ENCODE data around the gene SCO1.

The SCO1 gene

GRCh38 chr17:10640475-10640874 is 56.9 kb downstream of the SCO1 start:
- H3K27ac ChIP-seq (ENCODE audit: low read depth, low read length), result no peak overlapping the region
- peaks cover 11% of the 10 kb centered on the region for H3K36me3 ChIP-seq (ENCODE audit: control insufficient read depth, insufficient read depth, low read length)
- H3K9ac ChIP-seq (ENCODE audit: low read length), result no peak overlapping the region
- H3K27me3 ChIP-seq (ENCODE audit: control insufficient read depth, insufficient read depth, low read length), result no peaks in the 10 kb centered on the region
- no peak overlapping the region for H3K4me3 ChIP-seq (ENCODE audit: low read length)
- H3K4me1 ChIP-seq (ENCODE audit: control insufficient read depth, insufficient read depth, low read length), result no peaks in the 10 kb centered on the region

- no peak overlapping the region for H3K27ac ChIP-seq (ENCODE audit: low read depth, low read length)
- no peaks in the 10 kb centered on the region for H3K27me3 ChIP-seq (ENCODE audit: control insufficient read depth, insufficient read depth, low read length)
- no peak overlapping the region for H3K4me3 ChIP-seq (ENCODE audit: low read length)
- no peak overlapping the region for H3K9ac ChIP-seq (ENCODE audit: low read length)
- peaks cover 11% of the 10 kb centered on the region for H3K36me3 ChIP-seq (ENCODE audit: control insufficient read depth, insufficient read depth, low read length)
- H3K4me1 ChIP-seq (ENCODE audit: control insufficient read depth, insufficient read depth, low read length), result no peaks in the 10 kb centered on the region
These were observed 59.2 kb downstream of the SCO1 start for GRCh38 chr17:10638151-10638550.

GRCh38 chr17:10635290-10635689 is 62.0 kb downstream of the SCO1 start:
- peaks cover 8% of the 10 kb centered on the region for H3K36me3 ChIP-seq (ENCODE audit: control insufficient read depth, insufficient read depth, low read length)
- no peaks in the 10 kb centered on the region for H3K27me3 ChIP-seq (ENCODE audit: control insufficient read depth, insufficient read depth, low read length)
- no peak overlapping the region for H3K4me3 ChIP-seq (ENCODE audit: low read length)
- no peak overlapping the region for H3K27ac ChIP-seq (ENCODE audit: low read depth, low read length)
- no peak overlapping the region for H3K9ac ChIP-seq (ENCODE audit: low read length)
- H3K4me1 ChIP-seq (ENCODE audit: control insufficient read depth, insufficient read depth, low read length), result no peaks in the 10 kb centered on the region

GRCh38 chr17:10633738-10634379 is 63.5 kb downstream of the SCO1 start:
- H3K36me3 ChIP-seq (ENCODE audit: control insufficient read depth, insufficient read depth, low read length), result peaks cover 11% of the 10 kb centered on the region

GRCh38 chr17:10631701-10632100 is 65.6 kb downstream of the SCO1 start:
- no peak overlapping the region for H3K9ac ChIP-seq (ENCODE audit: low read length)
- no peaks in the 10 kb centered on the region for H3K4me1 ChIP-seq (ENCODE audit: control insufficient read depth, insufficient read depth, low read length)
- no peak overlapping the region for H3K4me3 ChIP-seq (ENCODE audit: low read length)
- H3K27ac ChIP-seq (ENCODE audit: low read depth, low read length), result no peak overlapping the region
- no peaks in the 10 kb centered on the region for H3K27me3 ChIP-seq (ENCODE audit: control insufficient read depth, insufficient read depth, low read length)
- peaks cover 6% of the 10 kb centered on the region for H3K36me3 ChIP-seq (ENCODE audit: control insufficient read depth, insufficient read depth, low read length)

More at GRCh38 chr17:10633738-10634379, 63.5 kb downstream of the SCO1 start:
- Histone ChIP-seq H3K4me1 (ENCODE audit: control insufficient read depth, insufficient read depth, low read length) (no peaks in the 10 kb centered on the region), H3K9ac (ENCODE audit: low read length) (no peak overlapping the region), H3K27ac (ENCODE audit: low read depth, low read length) (no peak overlapping the region), H3K4me3 (ENCODE audit: low read length) (no peak overlapping the region), H3K27me3 (ENCODE audit: control insufficient read depth, insufficient read depth, low read length) (no peaks in the 10 kb centered on the region)

GRCh38 chr17:10631048-10631700 is 66.2 kb downstream of the SCO1 start:
- no peak overlapping the region for H3K27ac ChIP-seq (ENCODE audit: low read depth, low read length)
- no peaks in the 10 kb centered on the region for H3K4me1 ChIP-seq (ENCODE audit: control insufficient read depth, insufficient read depth, low read length)
- H3K4me3 ChIP-seq (ENCODE audit: low read length), result no peak overlapping the region
- H3K36me3 ChIP-seq (ENCODE audit: control insufficient read depth, insufficient read depth, low read length), result peaks cover 6% of the 10 kb centered on the region
- no peaks in the 10 kb centered on the region for H3K27me3 ChIP-seq (ENCODE audit: control insufficient read depth, insufficient read depth, low read length)
- no peak overlapping the region for H3K9ac ChIP-seq (ENCODE audit: low read length)

- H3K27ac ChIP-seq (ENCODE audit: low read depth, low read length), result no peak overlapping the region
- H3K27me3 ChIP-seq (ENCODE audit: control insufficient read depth, insufficient read depth, low read length), result no peaks in the 10 kb centered on the region
- peaks cover 6% of the 10 kb centered on the region for H3K36me3 ChIP-seq (ENCODE audit: control insufficient read depth, insufficient read depth, low read length)
- no peaks in the 10 kb centered on the region for H3K4me1 ChIP-seq (ENCODE audit: control insufficient read depth, insufficient read depth, low read length)
- no peak overlapping the region for H3K4me3 ChIP-seq (ENCODE audit: low read length)
- H3K9ac ChIP-seq (ENCODE audit: low read length), result no peak overlapping the region
These were observed 67.6 kb downstream of the SCO1 start for GRCh38 chr17:10629706-10630105.

- no peak overlapping the region for H3K27ac ChIP-seq (ENCODE audit: low read depth, low read length)
- no peak overlapping the region for H3K9ac ChIP-seq (ENCODE audit: low read length)
- no peaks in the 10 kb centered on the region for H3K27me3 ChIP-seq (ENCODE audit: control insufficient read depth, insufficient read depth, low read length)
- H3K4me1 ChIP-seq (ENCODE audit: control insufficient read depth, insufficient read depth, low read length), result no peaks in the 10 kb centered on the region
- peaks cover 6% of the 10 kb centered on the region for H3K36me3 ChIP-seq (ENCODE audit: control insufficient read depth, insufficient read depth, low read length)
- H3K4me3 ChIP-seq (ENCODE audit: low read length), result no peak overlapping the region
These were observed 68.6 kb downstream of the SCO1 start for GRCh38 chr17:10628756-10629155.

GRCh38 chr17:10626390-10626789 is 70.9 kb downstream of the SCO1 start:
- Histone ChIP-seq H3K36me3 (ENCODE audit: control insufficient read depth, insufficient read depth, low read length) (peaks cover 6% of the 10 kb centered on the region), H3K4me3 (ENCODE audit: low read length) (no peak overlapping the region), H3K27me3 (ENCODE audit: control insufficient read depth, insufficient read depth, low read length) (no peaks in the 10 kb centered on the region), H3K9ac (ENCODE audit: low read length) (no peak overlapping the region), H3K27ac (ENCODE audit: low read depth, low read length) (no peak overlapping the region), H3K4me1 (ENCODE audit: control insufficient read depth, insufficient read depth, low read length) (no peaks in the 10 kb centered on the region)

GRCh38 chr17:10624969-10625368 is 72.4 kb downstream of the SCO1 start:
- H3K4me1 ChIP-seq (ENCODE audit: control insufficient read depth, insufficient read depth, low read length), result no peaks in the 10 kb centered on the region
- H3K27ac ChIP-seq (ENCODE audit: low read depth, low read length), result no peak overlapping the region
- H3K4me3 ChIP-seq (ENCODE audit: low read length), result no peak overlapping the region
- H3K36me3 ChIP-seq (ENCODE audit: control insufficient read depth, insufficient read depth, low read length), result peaks cover 6% of the 10 kb centered on the region
- H3K9ac ChIP-seq (ENCODE audit: low read length), result no peak overlapping the region
- H3K27me3 ChIP-seq (ENCODE audit: control insufficient read depth, insufficient read depth, low read length), result no peaks in the 10 kb centered on the region

GRCh38 chr17:10623737-10624338 is 73.5 kb downstream of the SCO1 start:
- H3K4me1 ChIP-seq (ENCODE audit: control insufficient read depth, insufficient read depth, low read length), result no peaks in the 10 kb centered on the region
- no peak overlapping the region for H3K27ac ChIP-seq (ENCODE audit: low read depth, low read length)
- no peak overlapping the region for H3K4me3 ChIP-seq (ENCODE audit: low read length)
- H3K9ac ChIP-seq (ENCODE audit: low read length), result no peak overlapping the region
- H3K36me3 ChIP-seq (ENCODE audit: control insufficient read depth, insufficient read depth, low read length), result no peaks in the 10 kb centered on the region
- H3K27me3 ChIP-seq (ENCODE audit: control insufficient read depth, insufficient read depth, low read length), result no peaks in the 10 kb centered on the region

GRCh38 chr17:10622617-10623485 is 74.5 kb downstream of the SCO1 start:
- Histone ChIP-seq H3K27ac (ENCODE audit: low read depth, low read length) (no peak overlapping the region), H3K4me3 (ENCODE audit: low read length) (no peak overlapping the region), H3K36me3 (ENCODE audit: control insufficient read depth, insufficient read depth, low read length) (no peaks in the 10 kb centered on the region), H3K4me1 (ENCODE audit: control insufficient read depth, insufficient read depth, low read length) (no peaks in the 10 kb centered on the region), H3K27me3 (ENCODE audit: control insufficient read depth, insufficient read depth, low read length) (no peaks in the 10 kb centered on the region), H3K9ac (ENCODE audit: low read length) (no peak overlapping the region)
